ENCODE data around the gene RAP1GAP2.

- no peak for TF ChIP-seq POLR2A (IDR thresholded peaks at IDR 0.05)
- no peak for TF ChIP-seq CTCF (IDR thresholded peaks at IDR 0.05)
Measured at GRCh38 chr17:2901582-2901981, 105.3 kb downstream of the RAP1GAP2 start.

Data from Peyer's patch (tissue), 4 donors.